Ovary (tissue), 9 donors: ENCODE data around the gene POLQ. TPM values are rescaled to one million over a fixed set of nuclear protein-coding genes. Genes with fewer than 3 reads are reported as not detected.

Experiments used
- DNase-seq, 5 donors: peaks; one replicate each; pipeline ENCODE4 v3.0.0-alpha.2; 2019 to 2020
- H3K27ac ChIP-seq, 2 donors: fragments of 200-600 bp; one replicate each; pipeline versions ENCODE4 v1.5.1 to v1.8.0; 2019 to 2022
- H3K27me3 ChIP-seq: fragments of 200-600 bp; one replicate; pipeline ENCODE4 v1.8.0; 2022
- H3K36me3 ChIP-seq: fragments of 200-600 bp; sonication (generic); one replicate; pipeline ENCODE4 v1.5.1; 2019
- H3K4me1 ChIP-seq: one replicate; pipeline ENCODE4 v1.8.1; 2013; ENCODE audit warnings: mild to moderate bottlenecking, moderate library complexity; ENCODE audit not compliant: insufficient read depth
- H3K4me3 ChIP-seq: fragments of 200-600 bp; sonication (generic); one replicate; pipeline ENCODE4 v1.5.1; 2017
- H3K9me3 ChIP-seq, 2 donors: fragments of 200-600 bp in 1 of 2; sonication (generic) in 1 of 2; one replicate each; pipeline versions ENCODE4 v1.5.1 to v1.8.1; 2013 to 2019; ENCODE audit warnings: mild to moderate bottlenecking in 1 of 2, moderate library complexity in 1 of 2
- EP300 ChIP-seq: sonication (generic); formaldehyde crosslinking; IDR thresholded peaks from one replicate; pipeline ENCODE4 v1.6.1; 2017; ENCODE audit warnings: antibody characterized with exemption
- POLR2A ChIP-seq: fragments of 450-650 bp; IDR thresholded peaks from one replicate; pipeline ENCODE4 v1.6.1; 2017; ENCODE audit warnings: antibody characterized with exemption, mild to moderate bottlenecking, moderate library complexity
- WGBS, 3 donors: extraction: QIAGEN DNeasy Blood & Tissue Kit in 1 of 3; methylation state at CpG; one replicate each; pipeline versions ENCODE4 v1.1.5 to v1.1.7; 2013 to 2017; 5-methylcytosine and 5-hydroxymethylcytosine counted together
- intact Hi-C, 4 donors: fragments of 100-400 bp; cut with DNase I; formaldehyde crosslinking; loops; one replicate each; pipeline versions ENCODE4 v1.11.0 to v1.15.1; 2022 to 2023
- polyA plus RNA-seq, 2 donors: library from polyadenylated mRNA; stranded (reverse); fragments of 200-250 nt in 1 of 2; fragments of 350-450 nt in 1 of 2; fragmentation: Illumina TruSeq in 1 of 2; extraction: RNeasy Lipid Tissue Mini Kit (QIAGEN cat#74804) in 1 of 2; gene quantifications; one replicate each; pipeline ENCODE4 v1.2.3, GENCODE V29; 2013 to 2014
- total RNA-seq, 7 donors: library from RNA; depleted of rRNA in 2 of 7; stranded (reverse); fragments of >200 nt in 2 of 7; fragmentation: NEBNext Ultra II Directional in 3 of 7; extraction: Animal tissue kit (Norgen Biotek cat#: 25700) in 3 of 7; gene quantifications; one replicate each; pipeline versions ENCODE4 v1.1.0 to v1.2.4, GENCODE V29; 2016 to 2023
- TF ChIP-seq, protein P1 (sequence below), 3 donors: fragments of 450-650 bp in 2 of 3; fragments of 200-600 bp in 1 of 3; IDR thresholded peaks; one replicate each; pipeline versions ENCODE4 v1.5.1 to v1.8.0; 2016 to 2022; ENCODE audit warnings: antibody characterized with exemption in 3 of 3, mild to moderate bottlenecking in 1 of 3
- donor health status: DM: no; HTN: no; CAD: no; lungs with moderate emphysema.
- donor health status: DM: no; HTN: no; CAD: no.
- donor health status: Bipolar disorder and iron deficiency.
- donor health status: DM: yes; HTN: yes; CAD: no.
- donor health status: DM: no; HTN: no; CAD: no.
- donor health status: DM: yes; HTN: yes; CAD: no.

Gene POLQ
- total and polyA plus RNA-seq, 9 donors = 0.08 to 0.55 (median 0.22) TPM

DNA sequence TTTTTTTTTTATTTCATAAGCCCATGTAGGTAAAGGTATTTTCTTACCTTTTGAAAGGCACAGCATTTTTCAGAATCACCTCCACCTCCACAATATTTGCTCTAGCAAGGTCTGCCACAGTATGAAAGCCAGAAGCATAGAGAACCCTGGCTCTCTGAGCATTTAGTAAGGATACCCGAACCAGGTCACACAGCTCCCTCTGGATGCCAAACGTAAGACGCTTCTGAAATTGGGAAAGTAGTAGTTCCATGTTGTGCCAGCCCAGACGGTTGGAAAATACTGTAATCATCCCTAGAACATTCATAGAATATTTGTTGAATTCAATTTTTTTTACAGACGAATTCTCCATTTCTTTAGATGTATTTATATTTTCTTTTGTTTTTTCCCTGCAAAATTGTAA is 52.4 kb downstream of the POLQ start:
- Histone ChIP-seq H3K4me1 (no peaks in the 10 kb centered on the region), H3K9me3 (no peaks in the 10 kb centered on the region), H3K27ac (no peak overlapping the region), H3K4me3 (no peak overlapping the region), H3K27me3 (no peaks in the 10 kb centered on the region), H3K36me3 (no peaks in the 10 kb centered on the region)
- TF ChIP-seq EP300 (no peak), POLR2A (no peak)
- TF ChIP-seq, protein P1, sequence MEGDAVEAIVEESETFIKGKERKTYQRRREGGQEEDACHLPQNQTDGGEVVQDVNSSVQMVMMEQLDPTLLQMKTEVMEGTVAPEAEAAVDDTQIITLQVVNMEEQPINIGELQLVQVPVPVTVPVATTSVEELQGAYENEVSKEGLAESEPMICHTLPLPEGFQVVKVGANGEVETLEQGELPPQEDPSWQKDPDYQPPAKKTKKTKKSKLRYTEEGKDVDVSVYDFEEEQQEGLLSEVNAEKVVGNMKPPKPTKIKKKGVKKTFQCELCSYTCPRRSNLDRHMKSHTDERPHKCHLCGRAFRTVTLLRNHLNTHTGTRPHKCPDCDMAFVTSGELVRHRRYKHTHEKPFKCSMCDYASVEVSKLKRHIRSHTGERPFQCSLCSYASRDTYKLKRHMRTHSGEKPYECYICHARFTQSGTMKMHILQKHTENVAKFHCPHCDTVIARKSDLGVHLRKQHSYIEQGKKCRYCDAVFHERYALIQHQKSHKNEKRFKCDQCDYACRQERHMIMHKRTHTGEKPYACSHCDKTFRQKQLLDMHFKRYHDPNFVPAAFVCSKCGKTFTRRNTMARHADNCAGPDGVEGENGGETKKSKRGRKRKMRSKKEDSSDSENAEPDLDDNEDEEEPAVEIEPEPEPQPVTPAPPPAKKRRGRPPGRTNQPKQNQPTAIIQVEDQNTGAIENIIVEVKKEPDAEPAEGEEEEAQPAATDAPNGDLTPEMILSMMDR (IDR thresholded peaks at IDR 0.05) = no peak
- intact Hi-C loops = no loop called here
- 65 to 73% (median 72%) methylated on average over 5 of the region's 5 CpGs for WGBS, 3 donors
- no peak for DNase-seq

DNA sequence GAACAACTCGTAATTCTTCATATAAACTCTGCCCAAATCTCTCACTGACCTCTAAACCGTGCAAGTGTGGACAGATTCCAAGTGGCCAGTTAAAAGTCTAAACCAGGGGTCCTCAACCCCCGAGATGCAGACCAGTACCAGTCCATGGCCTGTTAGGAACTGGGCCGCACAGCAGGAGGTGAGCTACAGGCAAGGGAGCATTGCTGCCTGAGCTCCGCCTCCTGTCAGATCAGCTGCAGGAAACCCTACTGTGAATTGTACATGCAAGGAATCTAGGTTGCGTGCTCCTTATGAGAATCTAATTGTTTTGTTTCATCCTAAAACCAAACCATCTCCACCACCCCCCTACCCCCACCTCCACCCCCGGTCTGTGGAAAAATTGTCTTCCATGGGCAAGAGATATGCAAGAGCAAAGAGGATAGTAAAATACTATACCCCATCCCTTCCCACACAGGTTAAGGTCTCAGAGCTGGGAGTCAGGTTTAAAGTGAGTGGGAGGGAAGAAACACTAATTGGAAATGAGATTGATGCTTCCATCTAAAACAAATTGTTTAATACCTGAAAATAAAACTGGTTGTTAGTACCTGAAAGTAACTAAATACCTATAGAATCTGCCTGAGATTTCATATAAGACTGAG is 54.0 kb downstream of the POLQ start:
- no peaks in the 10 kb centered on the region for H3K9me3 ChIP-seq
- TF ChIP-seq POLR2A (no peak), EP300 (no peak)
- TF ChIP-seq, protein P1 (IDR thresholded peaks at IDR 0.05) = no peak
- intact Hi-C loops = no loop called here
- WGBS, 3 donors = 83 to 87% (median 85%) methylated on average over 7 of the region's 7 CpGs
- H3K36me3 ChIP-seq = no peaks in the 10 kb centered on the region
- DNase-seq = no peak
- no peak overlapping the region for H3K4me3 ChIP-seq
- H3K27ac ChIP-seq = no peak overlapping the region
- H3K27me3 ChIP-seq = no peaks in the 10 kb centered on the region
- H3K4me1 ChIP-seq = no peaks in the 10 kb centered on the region

DNA sequence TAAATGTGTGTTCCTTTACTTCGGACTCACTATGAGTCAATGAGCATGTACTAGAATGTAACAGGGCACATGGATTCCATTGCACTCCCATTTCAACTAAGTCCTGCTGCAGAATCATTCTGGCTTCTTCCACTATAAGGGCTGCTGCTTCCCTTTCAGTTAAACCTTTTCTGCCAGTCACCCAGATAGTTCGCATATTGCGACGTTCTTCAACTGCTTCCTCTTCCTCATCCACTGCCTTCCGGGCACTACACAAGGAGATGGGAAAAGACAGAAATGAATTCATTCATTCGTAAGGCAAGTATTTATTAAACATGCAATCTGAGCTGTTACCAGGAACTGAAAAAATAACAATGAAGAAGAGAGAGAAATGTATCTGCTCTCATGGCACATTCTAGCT is 55.6 kb downstream of the POLQ start:
- TF ChIP-seq, protein P1 (IDR thresholded peaks at IDR 0.05) = no peak
- TF ChIP-seq EP300 (no peak), POLR2A (no peak)
- Histone ChIP-seq H3K27ac (no peak overlapping the region), H3K36me3 (no peaks in the 10 kb centered on the region), H3K4me1 (no peaks in the 10 kb centered on the region), H3K27me3 (no peaks in the 10 kb centered on the region), H3K4me3 (no peak overlapping the region), H3K9me3 (no peaks in the 10 kb centered on the region)
- WGBS, 3 donors = 91 to 95% (median 95%) methylated on average over 6 of the region's 6 CpGs
- intact Hi-C loops = no loop called here
- DNase-seq = no peak

DNA sequence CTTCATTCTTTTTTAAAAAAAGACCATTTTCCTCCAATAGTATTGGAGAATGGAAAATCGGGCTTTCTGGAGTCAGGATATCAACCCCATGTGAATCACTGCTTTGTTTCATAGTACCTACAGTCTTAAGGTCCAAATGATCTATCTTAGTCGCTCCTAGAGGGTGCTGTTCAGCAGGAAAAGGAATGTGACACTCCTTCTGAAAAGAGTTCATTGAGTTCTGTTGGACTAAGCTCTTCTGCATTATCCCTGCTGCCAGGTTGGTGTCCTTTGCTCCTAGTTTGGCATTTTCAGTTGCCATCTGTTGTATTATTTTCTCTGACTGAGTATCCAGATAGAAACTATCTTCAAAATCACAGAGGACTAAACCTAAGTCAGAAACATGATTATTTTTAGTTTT is 57.2 kb downstream of the POLQ start:
- WGBS, 3 donors = 79 to 84% (median 83%) methylated on average over 2 of the region's 2 CpGs
- intact Hi-C loops = no loop called here

More for the DNA sequence above, 57.2 kb downstream of the POLQ start:
- no peaks in the 10 kb centered on the region for H3K36me3 ChIP-seq
- no peak overlapping the region for H3K27ac ChIP-seq
- no peak for DNase-seq
- no peak for TF ChIP-seq EP300
- TF ChIP-seq, protein P1 (IDR thresholded peaks at IDR 0.05) = no peak
- TF ChIP-seq POLR2A = no peak
- H3K4me3 ChIP-seq = no peak overlapping the region
- H3K27me3 ChIP-seq = no peaks in the 10 kb centered on the region
- no peaks in the 10 kb centered on the region for H3K9me3 ChIP-seq
- H3K4me1 ChIP-seq = no peaks in the 10 kb centered on the region
